AG09319 (cell line): ENCODE results near the gene OR14C36.

Source experiments
- DNase-seq: peaks from one replicate; pipeline ENCODE4 v3.0.0-alpha.2; 2010; ENCODE audit warnings: low read depth; ENCODE audit errors: extremely low read depth
- CTCF ChIP-seq: IDR thresholded peaks from 2 replicates; pipeline ENCODE4 v1.5.1; 2011; ENCODE audit warnings: low read depth, mild to moderate bottlenecking, inconsistent platforms, low read length, moderate library complexity

OR14C36 gene

GRCh38 chr1:248359415-248359814 lies 10.8 kb downstream of the OR14C36 start:
- TF ChIP-seq CTCF = no peak

GRCh38 chr1:248361121-248361715 lies 12.6 kb downstream of the OR14C36 start, which contains the start of gene OR2T4:
OR2T4 (plus strand) TSS chr1:248361665; CDS start chr1:248361665, 0 bp downstream.
- no peak for DNase-seq
- no peak for TF ChIP-seq CTCF

More at GRCh38 chr1:248359415-248359814, 10.8 kb downstream of the OR14C36 start:
- DNase-seq = no peak

GRCh38 chr1:248366609-248367008 lies 18.0 kb downstream of the OR14C36 start:
- no peak for TF ChIP-seq CTCF
- no peak for DNase-seq

- TF ChIP-seq CTCF = no peak
- no peak for DNase-seq
These were observed 23.8 kb downstream of the OR14C36 start for GRCh38 chr1:248372394-248372793.

GRCh38 chr1:248373761-248374160 lies 25.2 kb downstream of the OR14C36 start:
- no peak for TF ChIP-seq CTCF
- no peak for DNase-seq

- TF ChIP-seq CTCF = no peak
- DNase-seq = no peak
These were observed 26.9 kb downstream of the OR14C36 start, which contains the start of gene OR2T6 for GRCh38 chr1:248375446-248375845. OR2T6 (plus strand) TSS chr1:248375746; CDS start chr1:248387609, 11,863 bp downstream.

GRCh38 chr1:248376916-248377315 lies 28.3 kb downstream of the OR14C36 start:
- TF ChIP-seq CTCF = no peak
- no peak for DNase-seq
